Smooth muscle cell (in vitro differentiated cells): ENCODE measurements around the gene LAD1. TPM values are rescaled to one million over a fixed set of nuclear protein-coding genes. Genes with fewer than 3 reads are reported as not detected.
A peak's percentile ranks its signal among the peaks of the same experiment; 100 is the strongest.

Source experiments
- DNase-seq: peaks from one replicate; lab custom pipeline; 2025; ENCODE audit not compliant: unreplicated experiment; lab: John Stamatoyannopoulos, UW
- H2AFZ ChIP-seq: fragments of 200-600 bp; sonication (generic); 2 replicates; pipeline ENCODE4 v1.6.0; 2016; ENCODE audit warnings: antibody characterized with exemption, low read depth, mild to moderate bottlenecking
- H3F3A ChIP-seq: fragments of 200-600 bp; sonication (generic); 2 replicates; pipeline ENCODE4 v1.6.0; 2017; ENCODE audit warnings: antibody characterized with exemption, low read depth
- H3K27ac ChIP-seq: fragments of 200-600 bp; sonication (generic); 2 replicates; pipeline ENCODE4 v1.5.1; 2016; ENCODE audit warnings: low read depth, mild to moderate bottlenecking
- H3K27me3 ChIP-seq: fragments of 200-600 bp; sonication (generic); 2 replicates; pipeline ENCODE4 v1.6.1; 2016; ENCODE audit warnings: low read depth, mild to moderate bottlenecking
- H3K36me3 ChIP-seq: fragments of 200-600 bp; sonication (generic); 2 replicates; pipeline ENCODE4 v1.5.1; 2016; ENCODE audit warnings: low read depth
- H3K4me1 ChIP-seq: fragments of 200-600 bp; sonication (generic); 2 replicates; pipeline ENCODE4 v1.5.1; 2016; ENCODE audit warnings: low read depth
- H3K4me2 ChIP-seq: fragments of 200-600 bp; sonication (generic); 2 replicates; pipeline ENCODE4 v1.6.0; 2016; ENCODE audit warnings: mild to moderate bottlenecking
- H3K4me3 ChIP-seq: fragments of 200-600 bp; sonication (generic); 2 replicates; pipeline ENCODE4 v1.5.1; 2016; ENCODE audit warnings: mild to moderate bottlenecking
- H3K79me2 ChIP-seq: fragments of 200-600 bp; sonication (generic); 2 replicates; pipeline ENCODE4 v1.6.0; 2016; ENCODE audit warnings: low read depth, mild to moderate bottlenecking
- H3K9ac ChIP-seq: fragments of 200-600 bp; sonication (generic); 2 replicates; pipeline ENCODE4 v1.6.0; 2016; ENCODE audit warnings: low read depth
- H3K9me3 ChIP-seq: fragments of 200-600 bp; sonication (generic); replicated peaks from 2 replicates; pipeline ENCODE4 v1.5.1; 2016; ENCODE audit warnings: low read depth
- H4K20me1 ChIP-seq: fragments of 200-600 bp; sonication (generic); 2 replicates; pipeline ENCODE4 v1.6.0; 2016; ENCODE audit warnings: low read depth
- CTCF ChIP-seq: fragments of 200-600 bp; sonication (generic); IDR thresholded peaks from 2 replicates; pipeline ENCODE4 v1.5.1; 2017; ENCODE audit warnings: borderline replicate concordance, mild to moderate bottlenecking, antibody characterized with exemption; ENCODE audit not compliant: insufficient read depth, poor library complexity, severe bottlenecking
- WGBS: methylation state at CpG from one replicate; pipeline ENCODE4 v1.1.7; 2016; ENCODE audit warnings: low lambda C conversion rate; 5-methylcytosine and 5-hydroxymethylcytosine counted together
- polyA plus RNA-seq: library from polyadenylated mRNA; unstranded; fragments of >200 nt; fragmentation: Nextera tagmentation; extraction: Ambion mirVana; gene quantifications from 2 replicates; pipeline ENCODE4 v1.2.1, GENCODE V29; 2016
- total RNA-seq: library from RNA; depleted of rRNA; stranded (reverse); fragments of >200 nt; gene quantifications from 2 replicates; pipeline ENCODE4 v1.2.3, GENCODE V29; 2014

Gene LAD1
- total and polyA plus RNA-seq, 2 experiments from 2014 or later: 6.9 to 8.8 TPM

GRCh38 chr1:201347498-201348210 is 51.5 kb downstream of the LAD1 start:
- H3K4me1 ChIP-seq: peaks cover 4% of the 10 kb centered on the region

GRCh38 chr1:201346987-201347386 is 52.1 kb downstream of the LAD1 start:
- no peaks in the 10 kb centered on the region for H3K27me3 ChIP-seq
- H3K9me3 ChIP-seq: no peaks in the 10 kb centered on the region
- no peak overlapping the region for H3K27ac ChIP-seq
- no peaks in the 10 kb centered on the region for H3K79me2 ChIP-seq
- no peak overlapping the region for H2AFZ ChIP-seq
- WGBS: 64% methylated on average over 2 of the region's 2 CpGs
- H3K9ac ChIP-seq: no peak overlapping the region
- H4K20me1 ChIP-seq: no peaks in the 10 kb centered on the region
- no peak for TF ChIP-seq CTCF
- no peak overlapping the region for H3K4me3 ChIP-seq
- H3K4me2 ChIP-seq: no peak overlapping the region
- H3F3A ChIP-seq: no peaks in the 10 kb centered on the region
- DNase-seq: no peak
- H3K4me1 ChIP-seq: peaks cover 4% of the 10 kb centered on the region
- H3K36me3 ChIP-seq: no peaks in the 10 kb centered on the region

More at GRCh38 chr1:201347498-201348210, 51.5 kb downstream of the LAD1 start:
- Histone ChIP-seq H3K27ac (no peak overlapping the region), H3K79me2 (no peaks in the 10 kb centered on the region), H3K9me3 (no peaks in the 10 kb centered on the region), H3K36me3 (no peaks in the 10 kb centered on the region), H4K20me1 (no peaks in the 10 kb centered on the region), H3F3A (no peaks in the 10 kb centered on the region), H3K9ac (no peak overlapping the region), H3K4me2 (no peak overlapping the region), H3K4me3 (no peak overlapping the region), H3K27me3 (no peaks in the 10 kb centered on the region), H2AFZ (no peak overlapping the region)
- TF ChIP-seq CTCF: no peak
- no peak for DNase-seq
- 25% methylated on average over 7 of the region's 7 CpGs for WGBS

- Histone ChIP-seq H3K4me2 (no peak overlapping the region), H3K4me3 (no peak overlapping the region), H3K4me1 (peaks cover 4% of the 10 kb centered on the region), H4K20me1 (no peaks in the 10 kb centered on the region), H3K27me3 (no peaks in the 10 kb centered on the region), H3K9ac (no peak overlapping the region), H3K36me3 (no peaks in the 10 kb centered on the region), H3F3A (no peaks in the 10 kb centered on the region), H2AFZ (no peak overlapping the region), H3K27ac (no peak overlapping the region), H3K79me2 (no peaks in the 10 kb centered on the region), H3K9me3 (no peaks in the 10 kb centered on the region)
- DNase-seq: no peak
- TF ChIP-seq CTCF: peak; percentile 71
- WGBS: 55% methylated on average over 5 of the region's 5 CpGs
Observed at GRCh38 chr1:201346337-201346939, 52.7 kb downstream of the LAD1 start.

- Histone ChIP-seq H3K79me2 (no peaks in the 10 kb centered on the region), H3K4me3 (no peak overlapping the region), H3K27ac (peak overlapping the region; percentile 10), H3F3A (no peaks in the 10 kb centered on the region), H3K4me2 (no peak overlapping the region), H2AFZ (no peak overlapping the region), H4K20me1 (no peaks in the 10 kb centered on the region), H3K27me3 (no peaks in the 10 kb centered on the region), H3K9me3 (no peaks in the 10 kb centered on the region), H3K9ac (no peak overlapping the region), H3K4me1 (peaks cover 4% of the 10 kb centered on the region), H3K36me3 (no peaks in the 10 kb centered on the region)
- over 99% methylated on average over 5 of the region's 5 CpGs for WGBS
- TF ChIP-seq CTCF: no peak
- DNase-seq: no peak
Observed at GRCh38 chr1:201345081-201345355, 54.1 kb downstream of the LAD1 start.
